ENCODE measurements around the gene KIF2A. TPM values are rescaled to one million over a fixed set of nuclear protein-coding genes. Genes with fewer than 3 reads are reported as not detected.

The KIF2A gene
- total RNA-seq (10 to 100 TPM in 1 of 4 donors, 1 to 10 TPM in 3; 7.5 to 10.6 (median 8.9) TPM), polyA plus RNA-seq (1 to 10 TPM; 1.4 to 9.2 (median 4.5) TPM)
- long read RNA-seq, donor 1, partial matches to known transcripts: 1 of 3 reads
- long read RNA-seq, donor 1, other reads (novel, unspliced or antisense): 1 of 3 reads
- long read RNA-seq, donor 2, partial matches to known transcripts: 0 of 6 reads
- long read RNA-seq, donor 2, other reads (novel, unspliced or antisense): 4 of 6 reads

- WGBS, 3 donors: 0 to 1% (median 0%) methylated on average over 20 to 66 of the region's 66 CpGs
- H3K9me3 ChIP-seq: no peaks in the 10 kb centered on the region
- no peaks in the 10 kb centered on the region for H3K36me3 ChIP-seq (ENCODE audit: insufficient read depth in 1 of 2, low read depth in 1 of 2)
- no peaks in the 10 kb centered on the region for H3K4me1 ChIP-seq
- peak; percentile 99 for ATAC-seq
- H3K4me3 ChIP-seq: peak within 1 kb of the TSS; percentile 93
- no peaks in the 10 kb centered on the region for H3K27me3 ChIP-seq (ENCODE audit: insufficient read depth in 3 of 3, low read length in 2 of 3)
- peak within 1 kb of the TSS; percentile 82 for H3K27ac ChIP-seq
- intact Hi-C loops (cut with DNase I): loop anchor here in 1 of 2 donors (5.0 to 10.0 kb wide), 2 partner anchors 41 to 99 kb away; partner anchors contain the start of gene DIMT1
- DNase-seq: peak; percentile 92 to 94
- peak; percentile 21 for TF ChIP-seq CTCF (IDR thresholded peaks at IDR 0.05)
Observed at GRCh38 chr5:62305715-62306322, at the start of gene KIF2A. TSS of gene KIF2A (plus strand) at chr5:62306206. CDS start at chr5:62306473, 267 bp downstream.

- no peaks in the 10 kb centered on the region for H3K4me1 ChIP-seq
- DNase-seq (no peak), ATAC-seq (no peak)
- H3K4me3 ChIP-seq: no peak overlapping the region
- intact Hi-C loops (cut with DNase I): no loop called here
- H3K9me3 ChIP-seq: no peaks in the 10 kb centered on the region
- no peaks in the 10 kb centered on the region for H3K27me3 ChIP-seq (ENCODE audit: insufficient read depth in 3 of 3, low read length in 2 of 3)
- no peak overlapping the region for H3K27ac ChIP-seq
- no peak for TF ChIP-seq CTCF (IDR thresholded peaks at IDR 0.05)
- no peaks in the 10 kb centered on the region for H3K36me3 ChIP-seq (ENCODE audit: insufficient read depth in 1 of 2, low read depth in 1 of 2)
Observed at GRCh38 chr5:62257020-62257367, 49.0 kb upstream of the KIF2A start.

- Histone ChIP-seq H3K4me1 (no peaks in the 10 kb centered on the region), H3K27ac (no peak overlapping the region), H3K9me3 (no peaks in the 10 kb centered on the region), H3K27me3 (ENCODE audit: insufficient read depth in 3 of 3, low read length in 2 of 3) (no peaks in the 10 kb centered on the region), H3K36me3 (ENCODE audit: insufficient read depth in 1 of 2, low read depth in 1 of 2) (no peaks in the 10 kb centered on the region), H3K4me3 (no peak overlapping the region)
- intact Hi-C loops (cut with DNase I): no loop called here
- ATAC-seq (no peak), DNase-seq (no peak)
- TF ChIP-seq CTCF (IDR thresholded peaks at IDR 0.05): no peak
Observed at GRCh38 chr5:62258654-62259053, 47.4 kb upstream of the KIF2A start.

GRCh38 chr5:62259699-62260250, 46.2 kb upstream of the KIF2A start:
- DNase-seq (no peak), ATAC-seq (no peak)
- H3K4me3 ChIP-seq: no peak overlapping the region
- 84 to 92% (median 88%) methylated on average over 2 of the region's 2 CpGs for WGBS, 3 donors
- no peaks in the 10 kb centered on the region for H3K27me3 ChIP-seq (ENCODE audit: insufficient read depth in 3 of 3, low read length in 2 of 3)
- no peak for TF ChIP-seq CTCF (IDR thresholded peaks at IDR 0.05)
- intact Hi-C loops (cut with DNase I): no loop called here
- H3K27ac ChIP-seq: no peak overlapping the region
- H3K4me1 ChIP-seq: no peaks in the 10 kb centered on the region
- peaks cover 0 to 2% of the 10 kb centered on the region in 2 donors for H3K36me3 ChIP-seq (ENCODE audit: insufficient read depth in 1 of 2, low read depth in 1 of 2)
- H3K9me3 ChIP-seq: no peaks in the 10 kb centered on the region
